Coronary artery (tissue), 2 donors: Measurements from ENCODE around the gene HS3ST3B1.

Source experiments
- DNase-seq: peaks from one replicate; pipeline ENCODE4 v3.0.0-alpha.2; 2017; ENCODE audit warnings: low spot score
- H3K27ac ChIP-seq, 2 donors: fragments of 200-600 bp; sonication (generic); one replicate each; pipeline ENCODE4 v1.5.1; 2016 to 2019
- H3K4me3 ChIP-seq: fragments of 200-600 bp; sonication (generic); 2 replicates; pipeline ENCODE4 v1.5.1; 2016; ENCODE audit warnings: mild to moderate bottlenecking, moderate library complexity
- TF ChIP-seq, protein P1 (sequence below): fragments of 200-600 bp; sonication (generic); IDR thresholded peaks from one replicate; pipeline ENCODE4 v1.5.1; 2019; ENCODE audit warnings: antibody characterized with exemption

The HS3ST3B1 gene

DNA sequence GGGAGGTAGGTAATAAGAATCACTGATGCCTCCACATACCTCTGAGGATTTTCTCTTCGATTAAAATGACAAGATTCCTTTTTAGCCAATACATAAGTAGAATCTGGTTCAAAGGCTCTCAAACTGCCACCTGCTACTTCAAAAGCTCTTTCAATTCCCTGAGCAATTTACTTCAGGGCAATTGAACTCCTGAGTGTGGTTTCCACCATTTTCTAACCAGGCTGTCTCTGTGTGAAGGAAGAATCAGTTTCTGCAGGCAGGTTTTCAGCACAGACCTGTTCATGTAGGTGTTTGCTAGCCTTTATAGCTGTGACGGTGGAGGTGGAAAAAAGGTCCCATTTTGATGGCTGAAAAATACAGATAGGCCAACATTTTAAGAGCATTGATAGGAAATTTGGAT is 18.2 kb upstream of the HS3ST3B1 start:
- DNase-seq, result no peak
- TF ChIP-seq, protein P1, sequence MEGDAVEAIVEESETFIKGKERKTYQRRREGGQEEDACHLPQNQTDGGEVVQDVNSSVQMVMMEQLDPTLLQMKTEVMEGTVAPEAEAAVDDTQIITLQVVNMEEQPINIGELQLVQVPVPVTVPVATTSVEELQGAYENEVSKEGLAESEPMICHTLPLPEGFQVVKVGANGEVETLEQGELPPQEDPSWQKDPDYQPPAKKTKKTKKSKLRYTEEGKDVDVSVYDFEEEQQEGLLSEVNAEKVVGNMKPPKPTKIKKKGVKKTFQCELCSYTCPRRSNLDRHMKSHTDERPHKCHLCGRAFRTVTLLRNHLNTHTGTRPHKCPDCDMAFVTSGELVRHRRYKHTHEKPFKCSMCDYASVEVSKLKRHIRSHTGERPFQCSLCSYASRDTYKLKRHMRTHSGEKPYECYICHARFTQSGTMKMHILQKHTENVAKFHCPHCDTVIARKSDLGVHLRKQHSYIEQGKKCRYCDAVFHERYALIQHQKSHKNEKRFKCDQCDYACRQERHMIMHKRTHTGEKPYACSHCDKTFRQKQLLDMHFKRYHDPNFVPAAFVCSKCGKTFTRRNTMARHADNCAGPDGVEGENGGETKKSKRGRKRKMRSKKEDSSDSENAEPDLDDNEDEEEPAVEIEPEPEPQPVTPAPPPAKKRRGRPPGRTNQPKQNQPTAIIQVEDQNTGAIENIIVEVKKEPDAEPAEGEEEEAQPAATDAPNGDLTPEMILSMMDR, result no peak
- Histone ChIP-seq H3K4me3 (no peak overlapping the region), H3K27ac (no peak overlapping the region)

DNA sequence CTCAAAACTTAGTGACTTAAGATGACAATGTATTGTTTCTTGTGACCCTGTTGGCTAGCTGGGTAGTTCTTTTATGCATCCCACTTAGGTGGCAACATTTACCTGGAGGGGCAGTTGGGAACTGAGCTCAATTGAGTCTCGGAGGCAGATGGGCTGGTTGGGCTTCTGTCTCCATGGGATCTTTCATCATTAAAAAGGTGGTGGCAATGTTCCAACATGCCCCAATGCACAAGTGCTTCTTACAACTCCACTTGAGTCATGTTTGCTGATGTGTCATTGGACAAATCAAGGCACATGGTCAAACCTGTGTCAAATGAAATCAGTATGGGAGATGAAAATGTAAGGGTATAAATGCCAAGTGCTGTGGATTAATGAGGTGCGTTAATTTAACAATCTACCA is 11.7 kb upstream of the HS3ST3B1 start:
- no peak for DNase-seq
- Histone ChIP-seq H3K27ac (no peak overlapping the region), H3K4me3 (no peak overlapping the region)
- TF ChIP-seq, protein P1, result no peak

DNA sequence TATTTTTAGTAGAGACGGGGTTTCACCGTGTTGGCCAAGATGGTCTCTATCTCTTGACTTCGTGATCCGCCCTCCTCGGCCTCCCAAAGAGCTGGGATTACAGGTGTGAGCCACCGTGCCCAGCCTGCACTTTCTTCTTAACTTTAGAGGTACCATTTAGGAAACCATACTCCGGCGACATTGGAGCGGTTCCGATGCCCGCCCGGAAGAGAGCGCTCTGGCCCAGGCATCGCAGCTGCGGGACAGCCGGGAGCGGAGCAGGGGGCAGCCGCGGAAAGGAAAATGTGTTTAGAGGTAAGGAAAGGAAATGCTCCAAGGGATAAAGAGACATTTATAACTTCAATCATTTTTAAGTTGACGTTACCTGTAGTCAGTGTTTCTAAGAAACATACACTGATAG is 6.0 kb upstream of the HS3ST3B1 start:
- DNase-seq, result no peak
- Histone ChIP-seq H3K27ac (no peak overlapping the region), H3K4me3 (no peak overlapping the region)
- TF ChIP-seq, protein P1, result no peak

DNA sequence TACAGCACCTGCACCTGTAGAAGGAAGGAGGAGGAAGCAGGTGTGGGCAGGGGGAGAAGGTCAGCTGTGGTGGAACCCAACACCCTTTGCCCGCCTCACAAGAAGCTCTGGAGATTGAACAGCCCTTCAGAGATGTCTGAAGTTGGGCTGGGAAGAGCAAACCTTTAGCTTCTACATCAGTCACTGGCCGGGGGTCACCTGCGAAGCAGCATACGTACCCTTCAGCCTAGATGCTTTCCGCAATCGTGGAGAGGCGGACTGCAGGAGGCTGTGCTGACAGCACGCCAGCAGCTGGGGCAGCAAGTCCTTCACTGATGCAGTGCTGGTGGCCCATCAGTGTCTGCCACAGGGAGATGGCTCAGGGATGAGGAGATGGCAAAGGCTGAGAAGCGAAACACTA is 5.2 kb upstream of the HS3ST3B1 start:
- no peak overlapping the region for H3K4me3 ChIP-seq
- H3K27ac ChIP-seq, result no peak overlapping the region
- TF ChIP-seq, protein P1, result no peak
- no peak for DNase-seq

DNA sequence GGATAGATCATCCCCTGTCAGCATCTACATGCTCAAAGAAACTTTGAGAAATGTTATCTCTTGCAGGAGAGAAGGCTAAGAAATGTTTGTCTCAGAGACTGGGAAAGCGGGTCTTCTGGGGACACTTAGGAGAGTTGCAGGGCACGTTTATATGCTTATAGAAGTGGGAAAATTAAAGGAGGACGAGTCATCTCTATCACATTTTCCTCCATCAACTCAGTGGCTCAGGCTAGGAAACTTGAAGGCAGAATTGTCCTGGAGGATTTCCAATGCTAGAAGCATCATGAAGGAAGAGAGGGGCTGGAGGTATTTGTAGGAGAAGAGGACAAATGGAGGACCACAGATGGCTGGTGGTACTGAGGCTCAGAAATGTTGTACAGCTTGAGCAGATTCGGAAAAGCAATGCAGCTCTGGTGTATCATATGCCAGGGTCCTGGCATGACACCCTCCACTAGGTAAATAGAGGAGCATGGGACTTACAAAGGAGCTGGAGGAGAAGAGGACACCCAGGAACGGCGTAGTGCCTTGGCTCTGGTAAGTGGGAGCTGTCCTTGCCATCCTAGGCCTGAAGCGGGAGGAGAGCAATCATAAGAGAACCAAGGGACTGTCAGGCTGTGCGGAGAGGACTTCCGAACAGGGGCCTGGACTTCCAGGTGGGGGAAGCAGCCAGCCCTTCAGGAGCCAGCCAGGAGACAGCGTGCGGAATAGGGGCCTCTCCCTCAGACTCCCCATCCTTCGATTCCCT is 4.5 kb upstream of the HS3ST3B1 start:
- DNase-seq, result no peak
- TF ChIP-seq, protein P1, result no peak
- Histone ChIP-seq H3K4me3 (no peak overlapping the region), H3K27ac (no peak overlapping the region)

DNA sequence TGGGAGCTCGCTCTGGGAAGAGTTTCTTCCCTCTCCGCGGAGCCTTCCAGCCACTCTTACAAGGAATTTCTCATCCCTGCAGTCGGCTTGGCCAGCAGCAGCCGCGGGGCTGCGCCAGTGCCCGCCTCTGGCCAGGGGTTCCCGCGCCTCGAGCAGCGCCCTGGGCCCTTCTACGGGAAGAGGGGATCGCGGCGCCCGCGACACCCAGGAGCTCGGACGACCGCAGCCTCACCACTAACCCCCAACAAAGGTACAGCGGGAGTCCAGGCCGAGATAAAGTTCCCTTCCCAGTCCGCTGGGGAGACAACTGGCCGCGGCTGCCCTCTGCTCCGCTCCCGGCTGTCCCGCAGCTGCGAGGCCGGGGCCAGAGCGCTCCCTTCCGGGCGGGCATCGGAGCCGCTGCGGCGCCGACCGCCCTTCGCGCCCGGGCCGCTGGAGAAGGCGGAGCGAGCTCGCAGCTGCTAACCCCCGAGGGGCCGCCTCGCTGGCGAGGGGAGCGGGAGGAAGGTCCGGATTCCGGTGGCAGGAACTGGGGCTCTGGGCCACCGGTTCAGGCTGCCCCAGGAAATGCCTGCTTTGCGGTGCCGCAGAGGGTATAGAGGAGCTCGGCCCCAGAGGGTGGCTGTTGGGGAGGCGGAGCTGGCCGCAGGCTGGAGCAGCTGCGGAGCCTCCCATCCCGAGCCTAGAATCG is 3.6 kb upstream of the HS3ST3B1 start:
- DNase-seq, result no peak
- no peak overlapping the region for H3K27ac ChIP-seq
- peak overlapping the region; percentile 60 for H3K4me3 ChIP-seq

More for the DNA sequence above, 3.6 kb upstream of the HS3ST3B1 start:
- TF ChIP-seq, protein P1, result no peak
